ENCODE measurements around the gene PDLIM3. TPM values are rescaled to one million over a fixed set of nuclear protein-coding genes. Genes with fewer than 3 reads are reported as not detected.

The PDLIM3 gene
- total and polyA plus RNA-seq, 2 of the 13 experiments (the other 11 are each of a cell fraction or from before 2014, with no cell fraction given): 5.9 to 14.0 TPM

GRCh38 chr4:185566972-185567371 is 31.7 kb upstream of the PDLIM3 start:
- CTCF ChIA-PET (ENCODE audit: low intra/inter-chr PET ratio, low total read pairs): no interaction called here
- WGBS (ENCODE audit: low lambda C conversion rate): 97% methylated on average over 1 of the region's 1 CpG
- peak; percentile 78 for DNase-seq (ENCODE audit: low spot score)
- TF ChIP-seq AGO1 (IDR thresholded peaks at IDR 0.05; ENCODE audit: low read depth, low read length, poor library complexity, severe bottlenecking) (no peak), UBTF (CRISPR knock-in tag; IDR thresholded peaks at IDR 0.05) (no peak), EP300 (IDR thresholded peaks at IDR 0.05; ENCODE audit: low read depth in 2 of 2, low read length in 2 of 2) (peak in 1 of 2 experiments; percentile 53; a peak in 1 of 4 replicates), EP300 (CRISPR knock-in tag; IDR thresholded peaks at IDR 0.05; ENCODE audit: borderline replicate concordance) (no peak), E2F2 (CRISPR knock-in tag; IDR thresholded peaks at IDR 0.05; ENCODE audit: borderline replicate concordance) (no peak), ZNF354B (CRISPR knock-in tag; IDR thresholded peaks at IDR 0.05) (no peak), KDM3A (CRISPR knock-in tag; IDR thresholded peaks at IDR 0.05; ENCODE audit: low read depth) (0 out of 2 replicates have a peak, but pooled peaks have one; percentile 5), NR2F2 (IDR thresholded peaks at IDR 0.05; ENCODE audit: borderline replicate concordance, low read depth) (no peak), CEBPZ (IDR thresholded peaks at IDR 0.05; ENCODE audit: low read length) (no peak), HNF4A (CRISPR knock-in tag; IDR thresholded peaks at IDR 0.05) (peak; percentile 61), HCFC1 (IDR thresholded peaks at IDR 0.05; ENCODE audit: low read depth, low read length) (no peak), CREB1 (IDR thresholded peaks at IDR 0.05) (no peak), CREB1 (CRISPR knock-in tag; IDR thresholded peaks at IDR 0.05) (0 out of 2 replicates have a peak, but pooled peaks have one; percentile 17), SOX5 (CRISPR knock-in tag; IDR thresholded peaks at IDR 0.05; ENCODE audit: borderline replicate concordance) (peak; percentile 59; the same call in 1 of the 2 replicates), HNF1B (CRISPR knock-in tag; IDR thresholded peaks at IDR 0.05) (peak; percentile 40; the same call in 1 of the 2 replicates), RFX1 (IDR thresholded peaks at IDR 0.05) (peak; percentile 59), GATAD2A (CRISPR knock-in tag; IDR thresholded peaks at IDR 0.05) (peak; percentile 25; the same call in 1 of the 2 replicates)

More at GRCh38 chr4:185566972-185567371, 31.7 kb upstream of the PDLIM3 start:
- no peaks in the 10 kb centered on the region for H3K9me3 ChIP-seq (ENCODE audit: low read length)
- BruUV-seq (replicated peaks): no TSS peak
- H3K4me3 ChIP-seq (replicated peaks in 1 of 3; ENCODE audit: insufficient read depth in 1 of 3, low read depth in 2 of 3, low read length in 3 of 3): peak overlapping the region in 1 of 3 experiments; percentile 21; a peak in 1 of 6 replicates
- no peaks in the 10 kb centered on the region; a peak in 1 of 5 replicates for H3K27me3 ChIP-seq (ENCODE audit: control insufficient read depth in 1 of 2, insufficient read depth in 2 of 2, low read length in 2 of 2)
- in situ Hi-C loops (cut with HindIII; ENCODE audit: extremely low pct_ligation_motif_present, low pct_unique_long_range_greater_than_20kb) (no loop called here), intact Hi-C loops (cut with micrococcal nuclease; ENCODE audit: unreplicated experiment) (loop anchor here (5.0 kb wide), 1 partner anchor 65 kb away; no protein-coding TSS in a partner anchor)
- H3K4me2 ChIP-seq (ENCODE audit: low read depth, low read length): peak overlapping the region; percentile 70
- H3K36me3 ChIP-seq (replicated peaks in 1 of 2; ENCODE audit: control insufficient read depth in 1 of 2, insufficient read depth in 2 of 2, low read length in 2 of 2): no peaks in the 10 kb centered on the region
- peaks cover 42% of the 10 kb centered on the region for H3K4me1 ChIP-seq (ENCODE audit: insufficient read depth, low read length)
- H2AFZ ChIP-seq (ENCODE audit: low read length): peak overlapping the region; percentile 7
- ATAC-seq (peak; percentile 74), FAIRE-seq (no peak)
- peak overlapping the region; percentile 97 for H3K27ac ChIP-seq (ENCODE audit: extremely low read length, insufficient read depth, low read length)
- POLR2A ChIA-PET: interaction anchor here (1.0 to 2.0 kb wide), 7 partner anchors 9 to 171 kb away, joined by 3 to 9 read pairs (median 5); partner anchors contain the start of gene ANKRD37
- no peaks in the 10 kb centered on the region for H3K79me2 ChIP-seq (ENCODE audit: insufficient read depth, low read length)
- no peaks in the 10 kb centered on the region for H4K20me1 ChIP-seq (ENCODE audit: insufficient read depth, low read length)
- peak overlapping the region; percentile 83 for H3K9ac ChIP-seq (ENCODE audit: insufficient read depth, low read depth, low read length)
